Measurements from ENCODE around the gene NHERF2. TPM values are rescaled to one million over a fixed set of nuclear protein-coding genes. Genes with fewer than 3 reads are reported as not detected.

The NHERF2 gene
- total and polyA plus RNA-seq, 9 of the 15 experiments (the other 6 are each of a cell fraction or from before 2014, with no cell fraction given): 0.15 to 42.0 (median 12.5) TPM

DNA sequence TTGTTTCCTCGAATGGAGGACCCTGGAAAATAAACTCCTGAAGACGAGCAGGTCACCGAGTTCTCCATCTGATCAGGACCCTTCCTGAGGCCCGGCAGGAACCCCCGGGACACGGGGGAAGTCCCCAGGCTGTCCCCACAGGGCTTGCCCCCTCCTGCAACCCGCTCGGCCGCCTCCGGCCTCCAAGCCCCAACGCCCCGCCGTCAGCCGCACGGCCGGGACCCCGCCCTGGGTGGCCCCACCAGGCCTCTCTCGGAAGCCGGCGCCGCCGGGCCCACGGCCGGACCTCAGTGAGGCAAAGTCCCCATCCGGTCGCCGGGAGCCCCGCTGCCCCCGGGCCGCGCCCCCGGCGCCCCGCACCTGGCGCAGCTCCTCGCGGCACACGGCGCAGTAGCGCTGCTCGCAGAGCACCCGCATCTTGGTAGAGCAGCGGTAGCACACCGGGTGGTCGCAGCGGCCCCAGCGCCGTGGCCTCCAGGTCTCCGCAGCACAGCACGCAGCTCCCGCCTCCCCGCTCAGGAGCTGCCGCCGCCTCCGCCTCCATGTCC, 17.5 kb upstream of the NHERF2 start (continued):
- TF ChIP-seq ZNF644 (tag; IDR thresholded peaks at IDR 0.05; ENCODE audit: low read depth) (no peak), RBM14 (IDR thresholded peaks at IDR 0.05; ENCODE audit: borderline replicate concordance, insufficient read depth, low read depth, low read length) (no peak), SIN3A (IDR thresholded peaks at IDR 0.05; ENCODE audit: borderline replicate concordance in 2 of 2, control insufficient read depth in 1 of 2, low read depth in 2 of 2, low read length in 2 of 2) (0 out of 4 replicates have a peak, but pooled peaks of 1 of the 2 experiments have one; percentile 68)
- TF ChIP-seq, protein P1, sequence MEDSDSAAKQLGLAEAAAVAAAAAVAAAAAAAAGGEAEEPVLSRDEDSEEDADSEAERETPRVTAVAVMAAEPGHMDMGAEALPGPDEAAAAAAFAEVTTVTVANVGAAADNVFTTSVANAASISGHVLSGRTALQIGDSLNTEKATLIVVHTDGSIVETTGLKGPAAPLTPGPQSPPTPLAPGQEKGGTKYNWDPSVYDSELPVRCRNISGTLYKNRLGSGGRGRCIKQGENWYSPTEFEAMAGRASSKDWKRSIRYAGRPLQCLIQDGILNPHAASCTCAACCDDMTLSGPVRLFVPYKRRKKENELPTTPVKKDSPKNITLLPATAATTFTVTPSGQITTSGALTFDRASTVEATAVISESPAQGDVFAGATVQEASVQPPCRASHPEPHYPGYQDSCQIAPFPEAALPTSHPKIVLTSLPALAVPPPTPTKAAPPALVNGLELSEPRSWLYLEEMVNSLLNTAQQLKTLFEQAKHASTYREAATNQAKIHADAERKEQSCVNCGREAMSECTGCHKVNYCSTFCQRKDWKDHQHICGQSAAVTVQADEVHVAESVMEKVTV (CRISPR knock-in tag; IDR thresholded peaks at IDR 0.05): no peak
- TF ChIP-seq, protein P2, sequence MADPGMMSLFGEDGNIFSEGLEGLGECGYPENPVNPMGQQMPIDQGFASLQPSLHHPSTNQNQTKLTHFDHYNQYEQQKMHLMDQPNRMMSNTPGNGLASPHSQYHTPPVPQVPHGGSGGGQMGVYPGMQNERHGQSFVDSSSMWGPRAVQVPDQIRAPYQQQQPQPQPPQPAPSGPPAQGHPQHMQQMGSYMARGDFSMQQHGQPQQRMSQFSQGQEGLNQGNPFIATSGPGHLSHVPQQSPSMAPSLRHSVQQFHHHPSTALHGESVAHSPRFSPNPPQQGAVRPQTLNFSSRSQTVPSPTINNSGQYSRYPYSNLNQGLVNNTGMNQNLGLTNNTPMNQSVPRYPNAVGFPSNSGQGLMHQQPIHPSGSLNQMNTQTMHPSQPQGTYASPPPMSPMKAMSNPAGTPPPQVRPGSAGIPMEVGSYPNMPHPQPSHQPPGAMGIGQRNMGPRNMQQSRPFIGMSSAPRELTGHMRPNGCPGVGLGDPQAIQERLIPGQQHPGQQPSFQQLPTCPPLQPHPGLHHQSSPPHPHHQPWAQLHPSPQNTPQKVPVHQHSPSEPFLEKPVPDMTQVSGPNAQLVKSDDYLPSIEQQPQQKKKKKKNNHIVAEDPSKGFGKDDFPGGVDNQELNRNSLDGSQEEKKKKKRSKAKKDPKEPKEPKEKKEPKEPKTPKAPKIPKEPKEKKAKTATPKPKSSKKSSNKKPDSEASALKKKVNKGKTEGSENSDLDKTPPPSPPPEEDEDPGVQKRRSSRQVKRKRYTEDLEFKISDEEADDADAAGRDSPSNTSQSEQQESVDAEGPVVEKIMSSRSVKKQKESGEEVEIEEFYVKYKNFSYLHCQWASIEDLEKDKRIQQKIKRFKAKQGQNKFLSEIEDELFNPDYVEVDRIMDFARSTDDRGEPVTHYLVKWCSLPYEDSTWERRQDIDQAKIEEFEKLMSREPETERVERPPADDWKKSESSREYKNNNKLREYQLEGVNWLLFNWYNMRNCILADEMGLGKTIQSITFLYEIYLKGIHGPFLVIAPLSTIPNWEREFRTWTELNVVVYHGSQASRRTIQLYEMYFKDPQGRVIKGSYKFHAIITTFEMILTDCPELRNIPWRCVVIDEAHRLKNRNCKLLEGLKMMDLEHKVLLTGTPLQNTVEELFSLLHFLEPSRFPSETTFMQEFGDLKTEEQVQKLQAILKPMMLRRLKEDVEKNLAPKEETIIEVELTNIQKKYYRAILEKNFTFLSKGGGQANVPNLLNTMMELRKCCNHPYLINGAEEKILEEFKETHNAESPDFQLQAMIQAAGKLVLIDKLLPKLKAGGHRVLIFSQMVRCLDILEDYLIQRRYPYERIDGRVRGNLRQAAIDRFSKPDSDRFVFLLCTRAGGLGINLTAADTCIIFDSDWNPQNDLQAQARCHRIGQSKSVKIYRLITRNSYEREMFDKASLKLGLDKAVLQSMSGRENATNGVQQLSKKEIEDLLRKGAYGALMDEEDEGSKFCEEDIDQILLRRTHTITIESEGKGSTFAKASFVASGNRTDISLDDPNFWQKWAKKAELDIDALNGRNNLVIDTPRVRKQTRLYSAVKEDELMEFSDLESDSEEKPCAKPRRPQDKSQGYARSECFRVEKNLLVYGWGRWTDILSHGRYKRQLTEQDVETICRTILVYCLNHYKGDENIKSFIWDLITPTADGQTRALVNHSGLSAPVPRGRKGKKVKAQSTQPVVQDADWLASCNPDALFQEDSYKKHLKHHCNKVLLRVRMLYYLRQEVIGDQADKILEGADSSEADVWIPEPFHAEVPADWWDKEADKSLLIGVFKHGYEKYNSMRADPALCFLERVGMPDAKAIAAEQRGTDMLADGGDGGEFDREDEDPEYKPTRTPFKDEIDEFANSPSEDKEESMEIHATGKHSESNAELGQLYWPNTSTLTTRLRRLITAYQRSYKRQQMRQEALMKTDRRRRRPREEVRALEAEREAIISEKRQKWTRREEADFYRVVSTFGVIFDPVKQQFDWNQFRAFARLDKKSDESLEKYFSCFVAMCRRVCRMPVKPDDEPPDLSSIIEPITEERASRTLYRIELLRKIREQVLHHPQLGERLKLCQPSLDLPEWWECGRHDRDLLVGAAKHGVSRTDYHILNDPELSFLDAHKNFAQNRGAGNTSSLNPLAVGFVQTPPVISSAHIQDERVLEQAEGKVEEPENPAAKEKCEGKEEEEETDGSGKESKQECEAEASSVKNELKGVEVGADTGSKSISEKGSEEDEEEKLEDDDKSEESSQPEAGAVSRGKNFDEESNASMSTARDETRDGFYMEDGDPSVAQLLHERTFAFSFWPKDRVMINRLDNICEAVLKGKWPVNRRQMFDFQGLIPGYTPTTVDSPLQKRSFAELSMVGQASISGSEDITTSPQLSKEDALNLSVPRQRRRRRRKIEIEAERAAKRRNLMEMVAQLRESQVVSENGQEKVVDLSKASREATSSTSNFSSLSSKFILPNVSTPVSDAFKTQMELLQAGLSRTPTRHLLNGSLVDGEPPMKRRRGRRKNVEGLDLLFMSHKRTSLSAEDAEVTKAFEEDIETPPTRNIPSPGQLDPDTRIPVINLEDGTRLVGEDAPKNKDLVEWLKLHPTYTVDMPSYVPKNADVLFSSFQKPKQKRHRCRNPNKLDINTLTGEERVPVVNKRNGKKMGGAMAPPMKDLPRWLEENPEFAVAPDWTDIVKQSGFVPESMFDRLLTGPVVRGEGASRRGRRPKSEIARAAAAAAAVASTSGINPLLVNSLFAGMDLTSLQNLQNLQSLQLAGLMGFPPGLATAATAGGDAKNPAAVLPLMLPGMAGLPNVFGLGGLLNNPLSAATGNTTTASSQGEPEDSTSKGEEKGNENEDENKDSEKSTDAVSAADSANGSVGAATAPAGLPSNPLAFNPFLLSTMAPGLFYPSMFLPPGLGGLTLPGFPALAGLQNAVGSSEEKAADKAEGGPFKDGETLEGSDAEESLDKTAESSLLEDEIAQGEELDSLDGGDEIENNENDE (IDR thresholded peaks at IDR 0.05; ENCODE audit: low read depth, low read length): no peak
- TF ChIP-seq, protein P3, sequence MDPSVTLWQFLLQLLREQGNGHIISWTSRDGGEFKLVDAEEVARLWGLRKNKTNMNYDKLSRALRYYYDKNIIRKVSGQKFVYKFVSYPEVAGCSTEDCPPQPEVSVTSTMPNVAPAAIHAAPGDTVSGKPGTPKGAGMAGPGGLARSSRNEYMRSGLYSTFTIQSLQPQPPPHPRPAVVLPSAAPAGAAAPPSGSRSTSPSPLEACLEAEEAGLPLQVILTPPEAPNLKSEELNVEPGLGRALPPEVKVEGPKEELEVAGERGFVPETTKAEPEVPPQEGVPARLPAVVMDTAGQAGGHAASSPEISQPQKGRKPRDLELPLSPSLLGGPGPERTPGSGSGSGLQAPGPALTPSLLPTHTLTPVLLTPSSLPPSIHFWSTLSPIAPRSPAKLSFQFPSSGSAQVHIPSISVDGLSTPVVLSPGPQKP (CRISPR knock-in tag; IDR thresholded peaks at IDR 0.05): no peak
- TF ChIP-seq, protein P4, sequence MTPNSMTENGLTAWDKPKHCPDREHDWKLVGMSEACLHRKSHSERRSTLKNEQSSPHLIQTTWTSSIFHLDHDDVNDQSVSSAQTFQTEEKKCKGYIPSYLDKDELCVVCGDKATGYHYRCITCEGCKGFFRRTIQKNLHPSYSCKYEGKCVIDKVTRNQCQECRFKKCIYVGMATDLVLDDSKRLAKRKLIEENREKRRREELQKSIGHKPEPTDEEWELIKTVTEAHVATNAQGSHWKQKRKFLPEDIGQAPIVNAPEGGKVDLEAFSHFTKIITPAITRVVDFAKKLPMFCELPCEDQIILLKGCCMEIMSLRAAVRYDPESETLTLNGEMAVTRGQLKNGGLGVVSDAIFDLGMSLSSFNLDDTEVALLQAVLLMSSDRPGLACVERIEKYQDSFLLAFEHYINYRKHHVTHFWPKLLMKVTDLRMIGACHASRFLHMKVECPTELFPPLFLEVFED (CRISPR knock-in tag; conservative IDR thresholded peaks at IDR 0.05): no peak
- TF ChIP-seq, protein P5, sequence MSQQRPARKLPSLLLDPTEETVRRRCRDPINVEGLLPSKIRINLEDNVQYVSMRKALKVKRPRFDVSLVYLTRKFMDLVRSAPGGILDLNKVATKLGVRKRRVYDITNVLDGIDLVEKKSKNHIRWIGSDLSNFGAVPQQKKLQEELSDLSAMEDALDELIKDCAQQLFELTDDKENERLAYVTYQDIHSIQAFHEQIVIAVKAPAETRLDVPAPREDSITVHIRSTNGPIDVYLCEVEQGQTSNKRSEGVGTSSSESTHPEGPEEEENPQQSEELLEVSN (IDR thresholded peaks at IDR 0.05; ENCODE audit: borderline replicate concordance in 1 of 2, extremely low read depth in 1 of 2, insufficient read depth in 1 of 2, insufficient read length in 1 of 2, low read depth in 1 of 2, low read length in 1 of 2, poor library complexity in 1 of 2, severe bottlenecking in 1 of 2): peak in 1 of 2 experiments; percentile 53

Data from K562 (cell line).